ENCODE measurements around the gene TAS2R41. TPM values are rescaled to one million over a fixed set of nuclear protein-coding genes. Genes with fewer than 3 reads are reported as not detected.

TAS2R41 gene
- total RNA-seq, 1 donor: not detected

- no peak overlapping the region for H3K4me3 ChIP-seq (ENCODE audit: low read depth, low read length)
- no peak for TF ChIP-seq CTCF (IDR thresholded peaks at IDR 0.05; ENCODE audit: insufficient read depth, low read depth, low read length)
- DNase-seq (ENCODE audit: low read depth): no peak
These were observed 30.2 kb upstream of the TAS2R41 start for GRCh38 chr7:143447466-143447865.

GRCh38 chr7:143448429-143448828, 29.2 kb upstream of the TAS2R41 start:
- no peak for DNase-seq (ENCODE audit: low read depth)
- H3K4me3 ChIP-seq (ENCODE audit: low read depth, low read length): no peak overlapping the region
- TF ChIP-seq CTCF (IDR thresholded peaks at IDR 0.05; ENCODE audit: insufficient read depth, low read depth, low read length): no peak

- H3K4me3 ChIP-seq (ENCODE audit: low read depth, low read length): no peak overlapping the region
- no peak for DNase-seq (ENCODE audit: low read depth)
- no peak for TF ChIP-seq CTCF (IDR thresholded peaks at IDR 0.05; ENCODE audit: insufficient read depth, low read depth, low read length)
These were observed 27.9 kb upstream of the TAS2R41 start for GRCh38 chr7:143449793-143450192.

- TF ChIP-seq CTCF (IDR thresholded peaks at IDR 0.05; ENCODE audit: insufficient read depth, low read depth, low read length): no peak
- no peak overlapping the region for H3K4me3 ChIP-seq (ENCODE audit: low read depth, low read length)
- DNase-seq (ENCODE audit: low read depth): no peak
These were observed 26.6 kb upstream of the TAS2R41 start for GRCh38 chr7:143451122-143451521.

GRCh38 chr7:143451746-143452145, 25.9 kb upstream of the TAS2R41 start:
- DNase-seq (ENCODE audit: low read depth): no peak
- H3K4me3 ChIP-seq (ENCODE audit: low read depth, low read length): no peak overlapping the region
- TF ChIP-seq CTCF (IDR thresholded peaks at IDR 0.05; ENCODE audit: insufficient read depth, low read depth, low read length): no peak

GRCh38 chr7:143452495-143452894, 25.2 kb upstream of the TAS2R41 start:
- H3K4me3 ChIP-seq (ENCODE audit: low read depth, low read length): no peak overlapping the region
- TF ChIP-seq CTCF (IDR thresholded peaks at IDR 0.05; ENCODE audit: insufficient read depth, low read depth, low read length): no peak
- DNase-seq (ENCODE audit: low read depth): no peak

- no peak for TF ChIP-seq CTCF (IDR thresholded peaks at IDR 0.05; ENCODE audit: insufficient read depth, low read depth, low read length)
- H3K4me3 ChIP-seq (ENCODE audit: low read depth, low read length): no peak overlapping the region
- DNase-seq (ENCODE audit: low read depth): no peak
These were observed 23.5 kb upstream of the TAS2R41 start for GRCh38 chr7:143454091-143454680.
